ENCODE data around the gene SLC38A4. TPM values are rescaled to one million over a fixed set of nuclear protein-coding genes. Genes with fewer than 3 reads are reported as not detected.

SLC38A4 gene
- total RNA-seq, 1 experiment from 2014 or later = 0.96 TPM

DNA sequence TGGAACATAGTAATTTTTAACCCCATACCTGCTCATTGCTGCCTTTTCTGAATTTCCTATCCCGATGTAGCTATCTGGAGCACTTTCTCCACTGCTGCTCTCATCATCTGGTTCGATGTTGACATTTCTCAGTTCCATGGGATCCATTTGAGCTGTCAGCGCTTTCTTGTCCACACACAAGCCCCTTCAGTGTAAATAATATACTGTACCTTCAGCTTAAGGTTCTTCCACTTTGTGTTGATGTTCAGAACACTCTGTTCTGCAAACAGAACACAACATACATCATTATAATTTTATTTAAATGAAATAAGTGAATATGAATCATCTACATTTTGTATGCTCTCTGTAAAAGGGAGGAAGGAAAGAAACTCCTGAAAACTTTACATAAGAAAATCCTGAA, 32.9 kb downstream of the SLC38A4 start:
- Histone ChIP-seq H3K79me2 (ENCODE audit: insufficient read depth, low read length) (no peaks in the 10 kb centered on the region), H3K27ac (ENCODE audit: insufficient read length, low read depth, low read length) (no peak overlapping the region), H3K56ac (ENCODE audit: insufficient read length, low read depth, low read length) (no peak overlapping the region), H2BK120ac (ENCODE audit: low read depth, low read length, poor library complexity, severe bottlenecking) (no peak overlapping the region), H3K4me2 (ENCODE audit: insufficient read depth, insufficient read length, low read length) (no peak overlapping the region), H4K20me1 (ENCODE audit: control insufficient read depth, insufficient read depth, insufficient read length) (no peaks in the 10 kb centered on the region), H2BK12ac (ENCODE audit: insufficient read length, low read depth, low read length) (no peak overlapping the region), H3K23me2 (ENCODE audit: insufficient read length, low read depth, low read length, poor library complexity, severe bottlenecking) (no peaks in the 10 kb centered on the region), H3K14ac (ENCODE audit: insufficient read depth, low read length) (no peak overlapping the region), H2BK5ac (ENCODE audit: insufficient read length, low read length) (no peak overlapping the region), H3K23ac (ENCODE audit: insufficient read length, low read depth, low read length) (no peak overlapping the region), H3K9ac (ENCODE audit: extremely low read depth, insufficient read length, low read length) (no peak overlapping the region), H4K8ac (replicated peaks; ENCODE audit: insufficient read length, low read depth, low read length) (no peak overlapping the region), H3T11ph (ENCODE audit: low read length) (no peak overlapping the region), H2BK15ac (ENCODE audit: low read depth, low read length) (no peak overlapping the region), H4K5ac (ENCODE audit: insufficient read length, low read depth, low read length) (no peak overlapping the region), H3K27me3 (ENCODE audit: insufficient read depth, low read length) (no peaks in the 10 kb centered on the region), H3K18ac (ENCODE audit: insufficient read length, low read depth, low read length) (no peak overlapping the region), H3K4me1 (ENCODE audit: insufficient read depth, low read length) (peaks cover 2% of the 10 kb centered on the region; the same call in 1 of the 2 replicates), H2AFZ (ENCODE audit: low read length) (no peak overlapping the region), H3K79me1 (ENCODE audit: insufficient read depth, low read depth, low read length, poor library complexity, severe bottlenecking) (no peaks in the 10 kb centered on the region), H4K91ac (ENCODE audit: insufficient read length, low read depth, low read length) (no peak overlapping the region), H3K4ac (ENCODE audit: low read depth, low read length) (no peak overlapping the region), H2AK5ac (ENCODE audit: insufficient read length, low read length) (no peak overlapping the region), H3K9me3 (ENCODE audit: control insufficient read depth, low read depth, low read length) (no peaks in the 10 kb centered on the region), H2BK20ac (ENCODE audit: low read depth, low read length, poor library complexity, severe bottlenecking) (no peak overlapping the region)
- no peak for DNase-seq
- TF ChIP-seq, protein P1, sequence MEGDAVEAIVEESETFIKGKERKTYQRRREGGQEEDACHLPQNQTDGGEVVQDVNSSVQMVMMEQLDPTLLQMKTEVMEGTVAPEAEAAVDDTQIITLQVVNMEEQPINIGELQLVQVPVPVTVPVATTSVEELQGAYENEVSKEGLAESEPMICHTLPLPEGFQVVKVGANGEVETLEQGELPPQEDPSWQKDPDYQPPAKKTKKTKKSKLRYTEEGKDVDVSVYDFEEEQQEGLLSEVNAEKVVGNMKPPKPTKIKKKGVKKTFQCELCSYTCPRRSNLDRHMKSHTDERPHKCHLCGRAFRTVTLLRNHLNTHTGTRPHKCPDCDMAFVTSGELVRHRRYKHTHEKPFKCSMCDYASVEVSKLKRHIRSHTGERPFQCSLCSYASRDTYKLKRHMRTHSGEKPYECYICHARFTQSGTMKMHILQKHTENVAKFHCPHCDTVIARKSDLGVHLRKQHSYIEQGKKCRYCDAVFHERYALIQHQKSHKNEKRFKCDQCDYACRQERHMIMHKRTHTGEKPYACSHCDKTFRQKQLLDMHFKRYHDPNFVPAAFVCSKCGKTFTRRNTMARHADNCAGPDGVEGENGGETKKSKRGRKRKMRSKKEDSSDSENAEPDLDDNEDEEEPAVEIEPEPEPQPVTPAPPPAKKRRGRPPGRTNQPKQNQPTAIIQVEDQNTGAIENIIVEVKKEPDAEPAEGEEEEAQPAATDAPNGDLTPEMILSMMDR (conservative IDR thresholded peaks at IDR 0.05) = no peak
- no peak overlapping the region for H3K4me3 Mint-ChIP-seq
- no peaks in the 10 kb centered on the region for H3K27me3 Mint-ChIP-seq (ENCODE audit: low read depth)
- no peak overlapping the region for H3K27ac Mint-ChIP-seq
- no CpG with 5 or more reads among the region's 3 CpGs for WGBS (ENCODE audit: extremely low coverage, insufficient read length, low lambda C conversion rate)
- peaks cover 5 to 16% of the 10 kb centered on the region in 2 experiments; a peak in 4 of 5 replicates for H3K9me3 Mint-ChIP-seq
- H3K36me3 Mint-ChIP-seq (ENCODE audit: insufficient read depth in 1 of 3, low read depth in 3 of 3) = peaks cover 0 to 4% (median 0%) of the 10 kb centered on the region in 3 experiments; a peak in 3 of 7 replicates
- H3K4me1 Mint-ChIP-seq = peaks cover 4 to 8% of the 10 kb centered on the region in 2 experiments; a peak in 3 of 4 replicates
